ENCODE results near the gene EXOC6. TPM values are rescaled to one million over a fixed set of nuclear protein-coding genes. Genes with fewer than 3 reads are reported as not detected.

The EXOC6 gene
- total and polyA plus RNA-seq, 2 of the 13 experiments (the other 11 are each of a cell fraction or from before 2014, with no cell fraction given), result 22.2 to 29.2 TPM

DNA sequence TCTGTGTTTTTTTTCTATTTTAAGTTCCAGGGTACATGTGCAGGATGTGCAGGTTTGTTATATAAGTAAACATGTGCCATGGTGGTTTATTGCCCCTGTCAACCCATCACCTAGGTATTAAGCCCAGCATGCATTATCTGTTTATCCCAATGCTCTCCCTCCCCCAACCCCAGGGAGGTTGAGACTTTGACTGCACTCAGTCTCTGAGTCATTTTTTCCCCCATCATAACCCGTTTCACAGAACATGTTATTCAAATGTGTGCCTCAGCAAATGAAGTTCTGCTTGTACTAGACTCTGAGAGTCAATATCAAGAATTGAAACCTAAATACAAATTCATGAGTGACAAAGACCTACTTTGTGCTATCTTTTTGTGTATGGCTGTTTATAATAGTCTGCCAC lies 142.3 kb downstream of the EXOC6 start:
- Histone ChIP-seq H3K27me3 (ENCODE audit: control insufficient read depth in 1 of 2, insufficient read depth in 2 of 2, low read length in 2 of 2) (no peaks in the 10 kb centered on the region), H3K9me3 (ENCODE audit: low read length) (no peaks in the 10 kb centered on the region), H3K4me2 (ENCODE audit: low read depth, low read length) (no peak overlapping the region), H3K4me3 (replicated peaks in 1 of 3; ENCODE audit: insufficient read depth in 1 of 3, low read depth in 2 of 3, low read length in 3 of 3) (no peak overlapping the region), H2AFZ (ENCODE audit: low read length) (no peak overlapping the region), H3K36me3 (replicated peaks in 1 of 2; ENCODE audit: control insufficient read depth in 1 of 2, insufficient read depth in 2 of 2, low read length in 2 of 2) (no peaks in the 10 kb centered on the region), H3K27ac (ENCODE audit: extremely low read length, insufficient read depth, low read length) (no peak overlapping the region), H3K79me2 (ENCODE audit: insufficient read depth, low read length) (no peaks in the 10 kb centered on the region), H3K4me1 (ENCODE audit: insufficient read depth, low read length) (no peaks in the 10 kb centered on the region), H3K9ac (ENCODE audit: insufficient read depth, low read depth, low read length) (no peak overlapping the region), H4K20me1 (ENCODE audit: insufficient read depth, low read length) (no peaks in the 10 kb centered on the region)
- no peak for TF ChIP-seq HDAC1 (CRISPR knock-in tag; IDR thresholded peaks at IDR 0.05)
- TF ChIP-seq NBN (conservative IDR thresholded peaks at IDR 0.05), result no peak
- no peak for TF ChIP-seq EZH2 (conservative IDR thresholded peaks at IDR 0.05; ENCODE audit: low read depth, low read length)
- TF ChIP-seq ZNF616 (CRISPR knock-in tag; IDR thresholded peaks at IDR 0.05; ENCODE audit: low read depth), result no peak
- no peak for TF ChIP-seq HIVEP1 (CRISPR knock-in tag; IDR thresholded peaks at IDR 0.05)
- no peak for TF ChIP-seq SYNCRIP (IDR thresholded peaks at IDR 0.05; ENCODE audit: insufficient read depth, low read depth, low read length)
- no peak for TF ChIP-seq RFX3 (CRISPR knock-in tag; IDR thresholded peaks at IDR 0.05)
- TF ChIP-seq ZNF660 (CRISPR knock-in tag; IDR thresholded peaks at IDR 0.05; ENCODE audit: borderline replicate concordance, low read depth), result no peak
- no peak for TF ChIP-seq ZNF446 (CRISPR knock-in tag; IDR thresholded peaks at IDR 0.05)
- TF ChIP-seq HOXA5 (CRISPR knock-in tag; IDR thresholded peaks at IDR 0.05), result no peak
- no peak for TF ChIP-seq ZNF33A (CRISPR knock-in tag; IDR thresholded peaks at IDR 0.05; ENCODE audit: borderline replicate concordance)
- ChIA-PET CTCF (ENCODE audit: low intra/inter-chr PET ratio, low total read pairs) (no interaction called here), POLR2A (no interaction called here)
- no TSS peak for BruUV-seq (replicated peaks)
- 83% methylated on average over 1 of the region's 1 CpG for WGBS (ENCODE audit: low lambda C conversion rate)
- ATAC-seq (no peak), DNase-seq (ENCODE audit: low spot score) (no peak), FAIRE-seq (no peak)
- intact Hi-C loops (cut with micrococcal nuclease; ENCODE audit: unreplicated experiment), result no loop called here
- in situ Hi-C loops (cut with HindIII; ENCODE audit: extremely low pct_ligation_motif_present, low pct_unique_long_range_greater_than_20kb), result no loop called here

DNA sequence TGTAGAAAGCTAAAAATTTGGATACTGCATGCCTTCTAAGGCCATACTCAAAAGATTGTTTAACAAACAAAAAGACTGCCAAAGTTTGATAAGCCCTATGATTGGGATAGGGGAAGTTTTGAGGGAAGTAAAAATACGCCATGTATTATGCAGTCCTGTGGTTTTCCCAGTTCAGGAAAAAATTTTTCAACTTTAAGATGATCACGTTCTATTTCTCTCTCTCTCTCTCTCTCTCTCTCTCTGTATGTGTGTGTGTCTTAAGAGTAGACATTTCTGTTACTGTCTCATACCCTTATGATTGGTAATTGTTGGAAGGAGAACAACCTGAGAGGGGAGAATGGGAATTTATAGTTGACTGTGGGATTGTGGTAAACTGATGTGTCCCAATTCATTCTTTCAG lies 143.2 kb downstream of the EXOC6 start:
- intact Hi-C loops (cut with micrococcal nuclease; ENCODE audit: unreplicated experiment) (no loop called here), in situ Hi-C loops (cut with HindIII; ENCODE audit: extremely low pct_ligation_motif_present, low pct_unique_long_range_greater_than_20kb) (no loop called here)
- H3K27ac ChIP-seq (ENCODE audit: extremely low read length, insufficient read depth, low read length), result no peak overlapping the region
- H3K9me3 ChIP-seq (ENCODE audit: low read length), result no peaks in the 10 kb centered on the region
- ChIA-PET CTCF (ENCODE audit: low intra/inter-chr PET ratio, low total read pairs) (no interaction called here), POLR2A (no interaction called here)
- WGBS (ENCODE audit: low lambda C conversion rate), result 95% methylated on average over 2 of the region's 2 CpGs
- no peak overlapping the region for H3K4me2 ChIP-seq (ENCODE audit: low read depth, low read length)
- no peaks in the 10 kb centered on the region for H3K4me1 ChIP-seq (ENCODE audit: insufficient read depth, low read length)
- H3K36me3 ChIP-seq (replicated peaks in 1 of 2; ENCODE audit: control insufficient read depth in 1 of 2, insufficient read depth in 2 of 2, low read length in 2 of 2), result no peaks in the 10 kb centered on the region
- no TSS peak for BruUV-seq (replicated peaks)
- no peaks in the 10 kb centered on the region for H3K79me2 ChIP-seq (ENCODE audit: insufficient read depth, low read length)
- no peaks in the 10 kb centered on the region for H3K27me3 ChIP-seq (ENCODE audit: control insufficient read depth in 1 of 2, insufficient read depth in 2 of 2, low read length in 2 of 2)
- H4K20me1 ChIP-seq (ENCODE audit: insufficient read depth, low read length), result no peaks in the 10 kb centered on the region
- no peak for ATAC-seq
- no peak overlapping the region for H2AFZ ChIP-seq (ENCODE audit: low read length)
- DNase-seq (ENCODE audit: low spot score), result no peak
- no peak overlapping the region for H3K9ac ChIP-seq (ENCODE audit: insufficient read depth, low read depth, low read length)
- no peak overlapping the region for H3K4me3 ChIP-seq (replicated peaks in 1 of 3; ENCODE audit: insufficient read depth in 1 of 3, low read depth in 2 of 3, low read length in 3 of 3)
- FAIRE-seq, result no peak
- TF ChIP-seq ZC3H13 (CRISPR knock-in tag; IDR thresholded peaks at IDR 0.05), result no peak
- no peak for TF ChIP-seq ZNF354B (CRISPR knock-in tag; IDR thresholded peaks at IDR 0.05)
- TF ChIP-seq RELA (CRISPR knock-in tag; IDR thresholded peaks at IDR 0.05), result no peak
- no peak for TF ChIP-seq ZNF274 (CRISPR knock-in tag; IDR thresholded peaks at IDR 0.05)
- TF ChIP-seq, protein P1, sequence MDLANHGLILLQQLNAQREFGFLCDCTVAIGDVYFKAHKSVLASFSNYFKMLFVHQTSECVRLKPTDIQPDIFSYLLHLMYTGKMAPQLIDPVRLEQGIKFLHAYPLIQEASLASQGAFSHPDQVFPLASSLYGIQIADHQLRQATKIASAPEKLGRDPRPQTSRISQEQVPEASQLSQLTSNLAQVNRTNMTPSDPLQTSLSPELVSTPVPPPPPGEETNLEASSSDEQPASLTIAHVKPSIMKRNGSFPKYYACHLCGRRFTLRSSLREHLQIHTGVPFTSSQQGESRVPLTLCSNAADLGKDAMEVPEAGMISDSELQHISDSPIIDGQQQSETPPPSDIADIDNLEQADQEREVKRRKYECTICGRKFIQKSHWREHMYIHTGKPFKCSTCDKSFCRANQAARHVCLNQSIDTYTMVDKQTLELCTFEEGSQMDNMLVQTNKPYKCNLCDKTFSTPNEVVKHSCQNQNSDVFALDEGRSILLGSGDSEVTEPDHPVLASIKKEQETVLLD (CRISPR knock-in tag; IDR thresholded peaks at IDR 0.05; ENCODE audit: low read depth), result no peak
- TF ChIP-seq MLLT10 (CRISPR knock-in tag; IDR thresholded peaks at IDR 0.05), result no peak
- TF ChIP-seq ZNF205 (CRISPR knock-in tag; IDR thresholded peaks at IDR 0.05), result no peak
- no peak for TF ChIP-seq SKI (IDR thresholded peaks at IDR 0.05; ENCODE audit: partially characterized antibody)
- TF ChIP-seq TBX2 (CRISPR knock-in tag; IDR thresholded peaks at IDR 0.05; ENCODE audit: borderline replicate concordance), result no peak
- TF ChIP-seq, protein P2, sequence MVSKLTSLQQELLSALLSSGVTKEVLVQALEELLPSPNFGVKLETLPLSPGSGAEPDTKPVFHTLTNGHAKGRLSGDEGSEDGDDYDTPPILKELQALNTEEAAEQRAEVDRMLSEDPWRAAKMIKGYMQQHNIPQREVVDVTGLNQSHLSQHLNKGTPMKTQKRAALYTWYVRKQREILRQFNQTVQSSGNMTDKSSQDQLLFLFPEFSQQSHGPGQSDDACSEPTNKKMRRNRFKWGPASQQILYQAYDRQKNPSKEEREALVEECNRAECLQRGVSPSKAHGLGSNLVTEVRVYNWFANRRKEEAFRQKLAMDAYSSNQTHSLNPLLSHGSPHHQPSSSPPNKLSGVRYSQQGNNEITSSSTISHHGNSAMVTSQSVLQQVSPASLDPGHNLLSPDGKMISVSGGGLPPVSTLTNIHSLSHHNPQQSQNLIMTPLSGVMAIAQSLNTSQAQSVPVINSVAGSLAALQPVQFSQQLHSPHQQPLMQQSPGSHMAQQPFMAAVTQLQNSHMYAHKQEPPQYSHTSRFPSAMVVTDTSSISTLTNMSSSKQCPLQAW (CRISPR knock-in tag; IDR thresholded peaks at IDR 0.05), result no peak
